HAP-1 (cell line): Measurements from ENCODE around the gene GLOD4.
A peak's percentile ranks its signal among the peaks of the same experiment; 100 is the strongest.
"Not testable (repeated sequence)": the region's sequence is repeated elsewhere in the genome, so short reads cannot be mapped to it uniquely, and the experiment has no call there.

Experiments used
- DNase-seq, 2 experiments: peaks; one replicate each; pipeline ENCODE4 v3.0.0-alpha.2; 2016 to 2020; ENCODE audit warnings: low spot score in 2 of 2
- H3K27me3 ChIP-seq: fragments of 250-450 bp; sonication (Bioruptor Pico); 2 replicates; pipeline ENCODE4 v1.5.1; 2020; ENCODE audit warnings: low read depth, mild to moderate bottlenecking, moderate library complexity
- H3K36me3 ChIP-seq: fragments of 250-450 bp; sonication (Bioruptor Pico); replicated peaks from 2 replicates; pipeline ENCODE4 v1.5.1; 2020; ENCODE audit warnings: mild to moderate bottlenecking
- H3K4me1 ChIP-seq: fragments of 250-450 bp; sonication (Bioruptor Pico); 2 replicates; pipeline ENCODE4 v1.5.1; 2020; ENCODE audit warnings: mild to moderate bottlenecking
- H3K4me3 ChIP-seq: fragments of 250-450 bp; sonication (Bioruptor Pico); 2 replicates; pipeline ENCODE4 v1.5.1; 2020; ENCODE audit warnings: mild to moderate bottlenecking, moderate library complexity
- H3K9me3 ChIP-seq: fragments of 250-450 bp; sonication (Bioruptor Pico); 2 replicates; pipeline ENCODE4 v1.5.1; 2020; ENCODE audit warnings: mild to moderate bottlenecking, moderate library complexity
- in situ Hi-C: fragments of 300-500 bp; cut with MboI; formaldehyde crosslinking; loops from 3 replicates; pipeline ENCODE4 v1.14.3; 2020; ENCODE audit warnings: low sequenced_read_pairs, inconsistent platforms, mixed read lengths

The GLOD4 gene

DNA sequence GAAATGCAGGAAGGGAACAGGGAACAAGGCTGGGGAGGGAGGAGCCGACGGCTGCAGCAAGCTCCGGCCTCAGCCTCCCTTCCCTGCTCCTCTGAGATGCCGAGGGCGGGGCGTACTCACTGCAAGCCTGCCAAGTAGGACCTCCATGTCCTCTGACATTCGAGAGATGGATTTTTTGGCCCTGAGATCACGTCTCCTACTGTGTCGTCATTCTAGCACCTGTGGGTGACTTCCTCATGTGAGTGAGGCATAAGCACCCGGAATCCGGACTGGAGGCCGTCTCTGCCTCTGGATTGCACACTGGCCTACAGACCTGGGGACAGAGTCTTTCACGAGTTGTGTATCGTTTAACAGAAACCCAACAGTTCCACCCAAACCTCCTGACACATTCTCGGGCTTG is 14.5 kb upstream of the GLOD4 start:
- Histone ChIP-seq H3K4me1 (peaks cover 5% of the 10 kb centered on the region), H3K27me3 (no peaks in the 10 kb centered on the region), H3K4me3 (no peak overlapping the region), H3K9me3 (no peaks in the 10 kb centered on the region), H3K36me3 (peaks cover 25% of the 10 kb centered on the region)
- no peak for DNase-seq
- in situ Hi-C loops, result loop anchor here (5.0 kb wide), 1 partner anchor 191 kb away; no protein-coding TSS in a partner anchor

DNA sequence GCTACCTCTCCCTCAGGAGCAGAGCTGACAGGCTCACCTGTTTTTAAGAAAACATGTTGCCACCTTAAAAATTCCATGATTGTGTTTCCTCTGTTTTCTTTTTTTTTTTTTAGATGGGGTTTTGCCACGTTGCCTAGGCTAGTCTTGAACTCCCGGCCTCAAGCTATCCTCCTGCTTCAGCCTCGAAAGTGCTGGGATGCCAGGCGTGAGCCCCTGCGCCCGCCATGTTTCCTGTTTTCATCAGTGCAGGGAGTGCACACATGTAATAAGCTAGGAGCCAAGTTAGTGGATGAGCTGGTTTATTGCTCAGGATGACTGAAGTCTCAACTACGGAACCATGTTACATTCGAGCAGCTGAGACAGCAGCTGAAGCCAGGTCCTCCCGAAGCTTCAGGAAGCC is 13.6 kb upstream of the GLOD4 start:
- in situ Hi-C loops, result loop anchor here (5.0 kb wide), 1 partner anchor 192 kb away; no protein-coding TSS in a partner anchor
- H3K36me3 ChIP-seq, result peaks cover 29% of the 10 kb centered on the region
- DNase-seq, result no peak
- no peaks in the 10 kb centered on the region for H3K9me3 ChIP-seq
- no peak overlapping the region for H3K4me3 ChIP-seq
- H3K4me1 ChIP-seq, result peaks cover 5% of the 10 kb centered on the region
- no peaks in the 10 kb centered on the region for H3K27me3 ChIP-seq

- H3K36me3 ChIP-seq, result peaks cover 27% of the 10 kb centered on the region
- in situ Hi-C loops, result loop anchor here (5.0 kb wide), 1 partner anchor 192 kb away; no protein-coding TSS in a partner anchor
- no peaks in the 10 kb centered on the region for H3K9me3 ChIP-seq
- no peak for DNase-seq
- no peaks in the 10 kb centered on the region for H3K27me3 ChIP-seq
- H3K4me3 ChIP-seq, result no peak overlapping the region
- H3K4me1 ChIP-seq, result peaks cover 5% of the 10 kb centered on the region
Measured at GRCh38 chr17:795276-795675, 13.2 kb upstream of the GLOD4 start.

DNA sequence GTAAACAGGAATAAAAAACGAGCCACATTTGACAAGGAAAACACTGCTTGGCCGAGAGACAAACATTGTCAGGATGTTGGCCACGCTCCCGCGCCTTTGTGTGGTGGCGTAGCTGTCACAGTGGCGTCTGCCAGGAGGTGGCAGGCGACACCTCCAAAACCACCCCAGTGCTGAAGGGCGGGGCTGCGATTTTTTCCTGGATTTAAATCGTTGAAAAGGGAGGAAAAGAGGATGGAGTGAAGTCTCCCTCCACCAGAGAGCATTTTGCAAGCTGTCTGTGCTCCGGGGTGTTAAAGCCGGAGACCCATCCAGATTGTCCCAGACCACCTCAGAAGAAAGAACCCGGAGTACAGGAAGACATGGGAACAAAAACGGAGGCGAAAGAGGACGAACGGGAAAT is 12.8 kb upstream of the GLOD4 start:
- peaks cover 5% of the 10 kb centered on the region for H3K4me1 ChIP-seq
- H3K9me3 ChIP-seq, result no peaks in the 10 kb centered on the region
- peaks cover 25% of the 10 kb centered on the region for H3K36me3 ChIP-seq
- peak; percentile 58 to 86 for DNase-seq
- no peaks in the 10 kb centered on the region for H3K27me3 ChIP-seq
- in situ Hi-C loops, result loop anchor here (5.0 kb wide), 1 partner anchor 192 kb away; no protein-coding TSS in a partner anchor
- H3K4me3 ChIP-seq, result no peak overlapping the region

DNA sequence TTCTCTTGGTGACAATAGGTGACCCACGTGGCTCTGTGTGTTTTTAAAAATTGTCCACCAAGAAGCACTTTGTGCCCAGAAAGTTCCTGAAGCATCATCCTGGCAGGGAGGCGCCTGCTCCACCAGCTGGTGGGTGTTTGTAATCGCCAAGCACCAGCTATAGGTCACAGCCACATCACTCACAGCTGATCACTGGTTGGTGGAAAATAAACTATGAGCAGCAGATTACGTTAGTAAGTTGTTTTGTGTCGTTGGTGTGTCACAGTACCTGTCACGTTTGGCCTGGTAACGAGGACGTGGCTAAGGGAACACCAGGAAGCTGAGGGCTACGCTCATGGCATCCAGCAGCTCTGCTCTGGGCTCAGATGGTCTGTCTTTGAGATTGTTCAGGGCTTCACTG is 10.2 kb upstream of the GLOD4 start:
- H3K36me3 ChIP-seq, result peaks cover 48% of the 10 kb centered on the region
- H3K4me3 ChIP-seq, result no peak overlapping the region
- in situ Hi-C loops, result no loop called here
- H3K27me3 ChIP-seq, result no peaks in the 10 kb centered on the region
- H3K9me3 ChIP-seq, result no peaks in the 10 kb centered on the region
- no peak for DNase-seq
- H3K4me1 ChIP-seq, result peaks cover 5% of the 10 kb centered on the region

- Histone ChIP-seq H3K27me3 (no peaks in the 10 kb centered on the region), H3K4me1 (peaks cover 5% of the 10 kb centered on the region), H3K36me3 (peaks cover 53% of the 10 kb centered on the region), H3K4me3 (no peak overlapping the region), H3K9me3 (no peaks in the 10 kb centered on the region)
- in situ Hi-C loops, result no loop called here
- DNase-seq, result no peak
Measured at GRCh38 chr17:791829-792228, 9.7 kb upstream of the GLOD4 start.

GRCh38 chr17:790874-791247 is 8.8 kb upstream of the GLOD4 start:
- H3K9me3 ChIP-seq, H3K4me3 ChIP-seq, in situ Hi-C loops, H3K27me3 ChIP-seq, DNase-seq, H3K4me1 ChIP-seq: not testable (repeated sequence)
- peaks cover 57% of the 10 kb centered on the region for H3K36me3 ChIP-seq

DNA sequence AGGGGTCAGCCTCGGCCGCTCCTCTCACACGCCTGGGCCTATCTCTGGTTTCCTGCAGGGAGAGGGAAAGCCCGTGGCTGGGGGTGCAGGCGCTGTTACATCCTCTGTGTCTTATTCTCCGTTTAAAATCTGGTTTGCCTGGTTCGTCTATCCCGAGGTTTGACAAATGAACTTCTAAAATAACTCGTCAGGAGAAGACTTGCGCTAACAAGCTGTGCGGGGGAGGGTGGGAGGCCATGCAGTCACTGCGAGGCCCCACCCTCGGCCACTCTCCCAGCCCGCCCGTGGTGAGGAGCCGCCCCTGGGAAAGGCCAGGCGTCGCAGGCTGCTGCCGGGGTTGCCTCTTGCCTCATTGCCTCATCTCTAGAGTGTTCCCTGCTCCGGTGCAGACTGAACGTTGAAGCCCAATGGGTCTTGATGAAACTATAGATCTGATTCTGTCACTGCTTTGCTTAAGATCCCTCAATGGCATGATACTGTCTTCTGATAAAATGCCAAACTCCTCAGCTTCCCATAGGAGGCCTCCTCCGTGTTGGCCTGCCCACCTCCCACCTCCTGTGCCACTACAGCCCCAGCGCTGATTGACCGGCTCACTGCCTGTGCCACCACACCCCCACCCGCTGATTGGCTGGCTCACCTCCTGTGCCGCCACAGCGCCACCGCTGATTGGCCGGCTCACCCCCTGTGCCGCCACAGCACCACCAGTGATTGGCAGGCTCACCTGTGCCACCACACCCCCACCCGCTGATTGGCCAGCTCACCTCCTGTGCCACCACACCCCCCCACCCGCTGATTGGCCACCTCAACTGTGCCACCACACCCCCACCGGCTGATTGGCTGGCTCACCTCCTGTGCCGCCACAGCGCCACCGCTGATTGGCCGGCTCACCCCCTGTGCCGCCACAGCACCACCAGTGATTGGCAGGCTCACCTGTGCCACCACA is 8.1 kb upstream of the GLOD4 start:
- H3K4me3 ChIP-seq, DNase-seq, H3K27me3 ChIP-seq, in situ Hi-C loops, H3K4me1 ChIP-seq, H3K9me3 ChIP-seq: not testable (repeated sequence)
- peaks cover 57% of the 10 kb centered on the region for H3K36me3 ChIP-seq

DNA sequence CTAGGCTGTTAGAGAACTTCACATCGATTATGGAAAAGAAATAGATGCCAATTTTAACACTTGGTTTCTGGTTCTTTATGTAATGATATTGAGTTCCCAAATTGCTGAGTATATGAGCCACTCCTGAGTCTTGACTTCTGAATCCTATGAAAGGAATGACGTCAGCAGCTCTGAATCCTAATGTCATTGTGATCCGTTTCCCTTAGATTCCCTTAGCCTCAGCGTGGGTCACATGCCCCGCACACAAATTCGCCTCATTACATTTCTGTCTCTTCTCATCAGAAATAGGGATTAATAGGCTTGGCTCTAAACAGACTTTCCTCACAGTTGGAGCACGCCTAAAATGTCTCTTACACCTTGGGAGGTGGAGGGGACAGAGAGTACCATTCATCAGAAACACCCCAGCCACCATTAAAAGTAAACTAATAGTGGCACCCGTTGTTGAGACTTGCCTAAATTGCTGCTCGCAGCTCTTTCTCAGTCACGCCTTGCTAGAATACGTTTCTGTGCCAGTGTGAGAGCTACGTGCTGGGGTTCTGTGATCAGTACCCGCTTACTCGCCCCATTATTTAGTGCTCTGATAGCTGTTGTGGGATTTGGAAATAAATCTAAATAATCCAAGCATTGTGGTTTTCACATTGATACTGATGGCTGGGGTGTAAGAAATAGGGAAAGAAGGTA is 7.2 kb upstream of the GLOD4 start:
- Histone ChIP-seq H3K27me3 (no peaks in the 10 kb centered on the region), H3K36me3 (peaks cover 65% of the 10 kb centered on the region), H3K4me1 (no peaks in the 10 kb centered on the region), H3K9me3 (no peaks in the 10 kb centered on the region), H3K4me3 (no peak overlapping the region)
- in situ Hi-C loops, result no loop called here
- DNase-seq, result no peak

DNA sequence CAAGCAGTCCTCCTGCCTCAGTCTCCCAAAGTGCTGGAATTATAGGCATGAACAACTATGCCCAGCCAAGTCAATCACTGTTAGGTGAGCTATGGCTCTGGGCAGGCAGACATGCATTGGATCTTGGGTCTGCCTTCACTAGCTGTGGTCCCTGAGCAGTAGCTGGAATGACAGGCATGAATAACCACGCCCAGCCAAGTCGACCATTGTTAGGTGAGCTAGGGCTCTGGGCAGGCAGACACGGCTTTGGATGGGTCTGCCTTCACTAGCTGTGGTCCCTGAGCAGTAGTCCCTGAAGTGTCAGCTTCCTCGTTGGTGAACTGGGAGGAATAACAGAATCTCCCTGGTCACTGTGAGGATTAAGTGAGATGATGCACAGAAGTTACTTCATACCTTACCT is 6.5 kb upstream of the GLOD4 start:
- Histone ChIP-seq H3K4me1 (peaks cover 5% of the 10 kb centered on the region), H3K27me3 (no peaks in the 10 kb centered on the region), H3K36me3 (peaks cover 70% of the 10 kb centered on the region), H3K9me3 (no peaks in the 10 kb centered on the region), H3K4me3 (no peak overlapping the region)
- in situ Hi-C loops, result no loop called here
- no peak for DNase-seq

GRCh38 chr17:787641-788221 is 5.7 kb upstream of the GLOD4 start:
- H3K4me3 ChIP-seq, result no peak overlapping the region
- DNase-seq, result no peak
- H3K27me3 ChIP-seq, result no peaks in the 10 kb centered on the region
- no peaks in the 10 kb centered on the region for H3K9me3 ChIP-seq
- peaks cover 67% of the 10 kb centered on the region for H3K36me3 ChIP-seq
- in situ Hi-C loops, result no loop called here
- peaks cover 10% of the 10 kb centered on the region for H3K4me1 ChIP-seq

- DNase-seq, in situ Hi-C loops, H3K27me3 ChIP-seq, H3K4me3 ChIP-seq, H3K9me3 ChIP-seq: not testable (repeated sequence)
- Histone ChIP-seq H3K4me1 (peaks cover 14% of the 10 kb centered on the region), H3K36me3 (peaks cover 55% of the 10 kb centered on the region)
Measured at GRCh38 chr17:785901-786300, 3.8 kb upstream of the GLOD4 start.

GRCh38 chr17:784143-784542 is 2.1 kb upstream of the GLOD4 start:
- peak overlapping the region; percentile 93; the same call in 1 of the 2 replicates for H3K4me3 ChIP-seq
- no peak for DNase-seq
- peaks cover 14% of the 10 kb centered on the region for H3K4me1 ChIP-seq
- no peaks in the 10 kb centered on the region for H3K9me3 ChIP-seq
- H3K36me3 ChIP-seq, result peaks cover 46% of the 10 kb centered on the region
- in situ Hi-C loops, result no loop called here
- H3K27me3 ChIP-seq, result no peaks in the 10 kb centered on the region

DNA sequence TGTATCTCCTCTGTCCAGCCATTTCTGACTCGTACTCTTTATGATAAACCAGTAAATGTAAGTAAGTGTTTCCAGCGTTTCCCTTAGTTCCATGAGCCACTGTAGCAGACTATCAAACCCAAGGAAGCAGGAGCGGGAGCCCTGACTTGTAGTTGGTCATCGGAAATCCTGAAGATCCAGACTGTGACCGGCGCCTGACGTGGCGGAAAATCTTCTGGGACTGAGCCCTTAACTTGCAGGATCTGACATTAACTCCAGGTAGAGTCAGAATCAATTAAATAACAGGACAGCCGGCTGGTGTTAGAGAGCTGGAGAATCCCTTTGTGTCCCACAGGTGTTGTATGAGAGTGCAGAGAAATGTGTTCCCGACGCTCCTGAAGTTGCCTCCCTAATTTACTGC is 4.0 kb downstream of the GLOD4 start:
- Histone ChIP-seq H3K4me3 (no peak overlapping the region), H3K4me1 (peaks cover 19% of the 10 kb centered on the region), H3K9me3 (no peaks in the 10 kb centered on the region), H3K36me3 (peaks cover 50% of the 10 kb centered on the region), H3K27me3 (no peaks in the 10 kb centered on the region)
- DNase-seq, result no peak
- in situ Hi-C loops, result no loop called here
